GM23338 (cell line): ENCODE results near the gene CD7. TPM values are rescaled to one million over a fixed set of nuclear protein-coding genes. Genes with fewer than 3 reads are reported as not detected.

ENCODE experiments used
- ATAC-seq: fragments of 200-7000 bp; cut with Tn5 transposase; 3 replicates; pipeline ENCODE4 v1.9.1; 2020
- DNase-seq: peaks from one replicate; pipeline ENCODE4 v3.0.0-alpha.2; 2015; ENCODE audit warnings: low spot score
- H2AFZ ChIP-seq: fragments of 200-600 bp; sonication (generic); 2 replicates; pipeline ENCODE4 v1.8.0; 2016; ENCODE audit warnings: antibody characterized with exemption, mild to moderate bottlenecking, moderate library complexity
- H3F3A ChIP-seq: fragments of 200-600 bp; sonication (generic); replicated peaks from 2 replicates; pipeline ENCODE4 v1.8.0; 2017; ENCODE audit warnings: antibody characterized with exemption, mixed run types, low read depth
- H3K27ac ChIP-seq: fragments of 200-600 bp; sonication (generic); 2 replicates; pipeline ENCODE4 v1.6.1; 2016; ENCODE audit warnings: low read depth
- H3K27me3 ChIP-seq: fragments of 200-600 bp; sonication (generic); 2 replicates; pipeline ENCODE4 v1.8.0; 2016; ENCODE audit warnings: mild to moderate bottlenecking, mixed run types, moderate library complexity; ENCODE audit not compliant: insufficient read depth
- H3K36me3 ChIP-seq: fragments of 200-600 bp; sonication (generic); 2 replicates; pipeline ENCODE4 v1.8.0; 2016; ENCODE audit warnings: mild to moderate bottlenecking; ENCODE audit not compliant: insufficient read depth
- H3K4me1 ChIP-seq: fragments of 200-600 bp; sonication (generic); 2 replicates; pipeline ENCODE4 v1.8.0; 2016; ENCODE audit warnings: mild to moderate bottlenecking, moderate library complexity; ENCODE audit not compliant: insufficient read depth
- H3K4me2 ChIP-seq: fragments of 200-600 bp; sonication (generic); 2 replicates; pipeline ENCODE4 v1.7.1; 2017; ENCODE audit warnings: mixed run types
- H3K4me3 ChIP-seq: fragments of 200-600 bp; sonication (generic); 2 replicates; pipeline ENCODE4 v1.6.1; 2016; ENCODE audit warnings: mixed run types
- H3K79me2 ChIP-seq: fragments of 200-600 bp; sonication (generic); replicated peaks from 2 replicates; pipeline ENCODE4 v1.8.0; 2017; ENCODE audit warnings: mild to moderate bottlenecking; ENCODE audit not compliant: insufficient read depth
- H3K9me2 ChIP-seq: fragments of 200-600 bp; sonication (generic); 2 replicates; pipeline ENCODE4 v1.8.0; 2017; ENCODE audit not compliant: insufficient read depth
- H4K20me1 ChIP-seq: fragments of 200-600 bp; sonication (generic); replicated peaks from 2 replicates; pipeline ENCODE4 v1.8.0; 2017; ENCODE audit warnings: mild to moderate bottlenecking; ENCODE audit not compliant: insufficient read depth
- H3K27ac Mint-ChIP-seq: 2 replicates; pipeline ENCODE4 v1.8.0; 2020; ENCODE audit warnings: inconsistent platforms, mild to moderate bottlenecking, moderate library complexity, mixed read lengths
- H3K27me3 Mint-ChIP-seq: 3 replicates; pipeline ENCODE4 v1.8.0; 2022; ENCODE audit warnings: low read depth, mild to moderate bottlenecking, moderate library complexity, mixed read lengths, inconsistent platforms; ENCODE audit not compliant: insufficient read depth, poor library complexity
- H3K36me3 Mint-ChIP-seq: 3 replicates; pipeline ENCODE4 v1.8.0; 2021; ENCODE audit warnings: low read depth, mild to moderate bottlenecking, inconsistent platforms, moderate library complexity, mixed read lengths
- H3K4me1 Mint-ChIP-seq: 3 replicates; pipeline ENCODE4 v1.8.0; 2020; ENCODE audit warnings: mild to moderate bottlenecking, inconsistent platforms, mixed read lengths
- H3K4me3 Mint-ChIP-seq: 3 replicates; pipeline ENCODE4 v1.8.0; 2021; ENCODE audit warnings: moderate library complexity, mild to moderate bottlenecking, inconsistent platforms, mixed read lengths
- H3K9me3 Mint-ChIP-seq: 3 replicates; pipeline ENCODE4 v1.8.0; 2020; ENCODE audit warnings: moderate library complexity, mild to moderate bottlenecking, inconsistent platforms, mixed read lengths
- CTCF ChIP-seq, 2 experiments: fragments of 200-600 bp in 1 of 2; sonication (generic) in 1 of 2; conservative IDR thresholded peaks; 2 replicates each; pipeline versions ENCODE4 v1.5.1 to v1.6.1; 2016 to 2017; ENCODE audit warnings: antibody characterized with exemption in 2 of 2, low read depth in 2 of 2, mild to moderate bottlenecking in 2 of 2, moderate library complexity in 1 of 2
- ETS1 ChIP-seq: IDR thresholded peaks from 2 replicates; pipeline ENCODE4 v1.6.1; 2016; ENCODE audit warnings: antibody characterized with exemption
- EZH2 ChIP-seq: fragments of 200-600 bp; sonication (generic); IDR thresholded peaks from one replicate; pipeline ENCODE4 v1.8.0; 2017; ENCODE audit warnings: antibody characterized with exemption, mild to moderate bottlenecking, low read depth; ENCODE audit not compliant: unreplicated experiment
- EZH2phosphoT487 ChIP-seq: fragments of 200-600 bp; sonication (generic); IDR thresholded peaks from one replicate; pipeline ENCODE4 v1.8.1; 2018; ENCODE audit warnings: antibody characterized with exemption; ENCODE audit not compliant: unreplicated experiment
- JUNB ChIP-seq: IDR thresholded peaks from one replicate; pipeline ENCODE4 v1.6.1; 2016; ENCODE audit warnings: antibody characterized with exemption; ENCODE audit not compliant: unreplicated experiment
- NANOG ChIP-seq: IDR thresholded peaks from 2 replicates; pipeline ENCODE4 v1.6.1; 2016; ENCODE audit warnings: antibody characterized with exemption, borderline replicate concordance
- POLR2AphosphoS5 ChIP-seq: IDR thresholded peaks from 2 replicates; pipeline ENCODE4 v1.6.1; 2016; ENCODE audit warnings: antibody characterized with exemption, low read depth
- REST ChIP-seq: IDR thresholded peaks from one replicate; pipeline ENCODE4 v1.6.1; 2018; ENCODE audit warnings: antibody characterized with exemption; ENCODE audit not compliant: unreplicated experiment
- STAT1 ChIP-seq: IDR thresholded peaks from one replicate; pipeline ENCODE4 v1.6.1; 2016; ENCODE audit warnings: antibody characterized with exemption; ENCODE audit not compliant: unreplicated experiment
- ZNF114 ChIP-seq: fragments of 250-450 bp; sonication (Bioruptor Pico); IDR thresholded peaks from 2 replicates; pipeline ENCODE4 v1.5.0; 2020; ENCODE audit warnings: mild to moderate bottlenecking, moderate library complexity
- ZNF331 ChIP-seq: fragments of 250-450 bp; sonication (Bioruptor Pico); IDR thresholded peaks from 2 replicates; pipeline ENCODE4 v1.5.0; 2020; ENCODE audit warnings: low read depth, mild to moderate bottlenecking, moderate library complexity
- polyA plus RNA-seq: library from polyadenylated mRNA; unstranded; fragments of >200 nt; fragmentation: Nextera tagmentation; extraction: Ambion mirVana; gene quantifications from 2 replicates; pipeline ENCODE4 v1.2.1, GENCODE V29; 2016
- total RNA-seq: library from RNA; depleted of rRNA; stranded (reverse); fragments of >200 nt; shearing (Covaris generic); gene quantifications from 2 replicates; pipeline ENCODE4 v1.2.3, GENCODE V29; 2014

The CD7 gene
- total and polyA plus RNA-seq, 2 experiments from 2014 or later: 0.42 to 0.44 TPM

- Histone ChIP-seq H3K4me2 (no peak overlapping the region), H3K4me1 (no peaks in the 10 kb centered on the region), H3K4me3 (no peak overlapping the region), H3K79me2 (no peaks in the 10 kb centered on the region), H3K36me3 (no peaks in the 10 kb centered on the region), H2AFZ (no peak overlapping the region), H3K27me3 (no peaks in the 10 kb centered on the region), H3K9me2 (no peaks in the 10 kb centered on the region), H3F3A (peaks cover 14% of the 10 kb centered on the region), H3K27ac (no peak overlapping the region), H4K20me1 (no peaks in the 10 kb centered on the region)
- H3K9me3 Mint-ChIP-seq: no peaks in the 10 kb centered on the region
- no peak overlapping the region for H3K4me3 Mint-ChIP-seq
- DNase-seq: no peak
- TF ChIP-seq POLR2AphosphoS5 (no peak), CTCF (conservative IDR thresholded peaks at IDR 0.05; ENCODE audit: low read depth in 2 of 2) (no peak), NANOG (no peak), REST (no peak), ZNF331 (no peak), STAT1 (no peak), EZH2 (no peak), JUNB (no peak), EZH2phosphoT487 (no peak)
- no peak overlapping the region for H3K27ac Mint-ChIP-seq
- no peaks in the 10 kb centered on the region for H3K36me3 Mint-ChIP-seq
- ATAC-seq: no peak
- peaks cover 9% of the 10 kb centered on the region; the same call in 2 of the 3 replicates for H3K4me1 Mint-ChIP-seq
- H3K27me3 Mint-ChIP-seq: peaks cover 17% of the 10 kb centered on the region
Observed at GRCh38 chr17:82318169-82318498, 726 bp upstream of the CD7 start.

- DNase-seq: no peak
- TF ChIP-seq STAT1 (no peak), EZH2phosphoT487 (no peak), REST (no peak), ZNF114 (CRISPR knock-in tag) (no peak), ETS1 (no peak), JUNB (no peak), CTCF (conservative IDR thresholded peaks at IDR 0.05; ENCODE audit: low read depth in 2 of 2) (no peak), POLR2AphosphoS5 (no peak)
Observed at GRCh38 chr17:82316651-82317393, 586 bp downstream of the CD7 start.

More at GRCh38 chr17:82316651-82317393, 586 bp downstream of the CD7 start:
- Histone ChIP-seq H3K27ac (no peak overlapping the region), H3K36me3 (no peaks in the 10 kb centered on the region), H2AFZ (no peak overlapping the region), H4K20me1 (no peaks in the 10 kb centered on the region), H3K4me3 (no peak overlapping the region), H3K4me1 (no peaks in the 10 kb centered on the region), H3K27me3 (no peaks in the 10 kb centered on the region), H3K9me2 (no peaks in the 10 kb centered on the region), H3F3A (peaks cover 14% of the 10 kb centered on the region), H3K4me2 (no peak overlapping the region), H3K79me2 (no peaks in the 10 kb centered on the region)
- no peak overlapping the region for H3K4me3 Mint-ChIP-seq
- H3K4me1 Mint-ChIP-seq: peaks cover 9% of the 10 kb centered on the region; the same call in 2 of the 3 replicates
- ATAC-seq: no peak
- H3K9me3 Mint-ChIP-seq: no peaks in the 10 kb centered on the region
- no peak overlapping the region for H3K27ac Mint-ChIP-seq
- no peaks in the 10 kb centered on the region for H3K36me3 Mint-ChIP-seq
- H3K27me3 Mint-ChIP-seq: peaks cover 15% of the 10 kb centered on the region
